Umbilical cord (tissue), 2 donors: ENCODE results near the gene SCAMP2. TPM values are rescaled to one million over a fixed set of nuclear protein-coding genes. Genes with fewer than 3 reads are reported as not detected.

ENCODE experiments used
- DNase-seq: peaks from one replicate; pipeline ENCODE4 v3.0.0-alpha.2; 2015; ENCODE audit warnings: low spot score
- total RNA-seq: library from RNA; depleted of rRNA; stranded (reverse); fragments of >200 nt; gene quantifications from one replicate; pipeline ENCODE4 v1.2.3, GENCODE V29; 2014; ENCODE audit warnings: low replicate concordance; ENCODE audit not compliant: insufficient read depth

The SCAMP2 gene
- total RNA-seq, 1 donor from 2014 or later: 19.0 TPM

DNA sequence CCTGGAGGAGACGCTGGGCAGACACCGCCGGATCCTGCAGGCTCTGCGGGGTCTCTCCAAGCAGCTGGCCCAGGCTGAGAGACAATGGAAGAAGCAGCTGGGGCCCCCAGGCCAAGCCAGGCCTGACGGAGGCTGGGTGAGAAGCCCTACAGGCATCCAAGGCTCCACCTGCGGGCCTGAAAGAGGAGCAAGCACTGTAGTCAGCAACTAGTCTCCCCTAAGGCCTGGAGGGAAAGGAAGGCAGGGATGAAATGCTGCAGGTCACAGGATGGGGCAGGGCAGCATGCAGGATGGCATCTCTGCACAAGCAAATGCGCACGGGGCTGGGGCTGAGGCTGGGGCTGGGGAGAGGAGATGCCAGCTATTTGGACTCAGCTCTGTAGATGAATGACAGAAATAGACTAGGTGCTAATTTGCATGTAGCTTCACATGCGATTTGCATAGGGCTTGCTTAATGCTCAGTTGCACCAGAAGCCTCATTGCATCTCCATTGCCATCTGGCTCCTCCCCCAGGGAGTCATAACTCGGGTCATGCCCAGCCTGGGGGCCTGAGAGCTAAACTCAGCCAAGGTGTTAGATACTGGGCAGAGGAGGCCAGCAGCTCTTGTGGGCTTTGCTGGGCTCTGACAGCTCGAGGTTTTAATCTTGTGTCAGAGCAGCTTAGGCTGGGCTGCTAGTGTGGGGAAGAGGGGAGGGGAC is 51.9 kb downstream of the SCAMP2 start:
- DNase-seq: no peak

DNA sequence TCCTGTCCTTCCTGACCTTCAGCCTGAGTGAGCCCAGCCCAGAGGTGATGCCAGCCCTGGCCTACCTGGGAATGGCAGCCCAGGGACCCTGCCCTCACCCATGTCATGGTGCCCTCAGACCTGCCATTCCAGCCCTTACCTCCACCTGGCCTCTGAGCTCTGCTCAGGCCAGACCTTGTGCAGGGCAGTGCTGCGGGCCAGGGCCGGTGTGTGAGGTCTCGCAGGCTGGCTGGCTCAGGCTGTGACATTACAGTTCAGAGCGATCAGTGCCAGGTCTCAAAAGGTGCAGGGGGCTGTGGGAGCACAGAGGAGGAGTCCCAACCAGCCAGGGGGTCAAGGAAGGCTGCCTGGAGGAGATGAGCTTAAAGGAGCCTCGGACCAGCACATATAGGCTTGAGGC is 53.1 kb downstream of the SCAMP2 start:
- DNase-seq: no peak

- no peak for DNase-seq
Observed at GRCh38 chr15:74817370-74817737, 55.8 kb downstream of the SCAMP2 start.

- no peak for DNase-seq
Observed at GRCh38 chr15:74816624-74817369, 56.4 kb downstream of the SCAMP2 start.

DNA sequence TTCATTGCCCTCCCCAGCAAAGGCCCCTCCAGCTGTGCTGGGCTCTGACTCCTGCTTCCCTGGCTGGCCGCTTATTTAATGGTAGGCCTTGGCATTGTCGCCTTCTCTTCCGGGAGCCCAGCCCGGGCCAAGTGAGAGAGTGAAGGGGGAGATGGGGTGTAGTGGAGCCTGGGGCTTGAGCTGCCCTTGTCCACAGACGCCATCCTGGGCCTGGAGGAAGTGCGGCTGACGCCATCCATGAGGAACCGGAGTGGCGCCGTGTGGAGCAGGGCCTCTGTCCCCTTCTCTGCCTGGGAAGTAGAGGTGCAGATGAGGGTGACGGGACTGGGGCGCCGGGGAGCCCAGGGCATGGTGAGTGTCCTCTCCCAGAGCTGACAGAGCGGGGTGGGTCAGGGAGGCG is 57.2 kb downstream of the SCAMP2 start:
- DNase-seq: no peak

DNA sequence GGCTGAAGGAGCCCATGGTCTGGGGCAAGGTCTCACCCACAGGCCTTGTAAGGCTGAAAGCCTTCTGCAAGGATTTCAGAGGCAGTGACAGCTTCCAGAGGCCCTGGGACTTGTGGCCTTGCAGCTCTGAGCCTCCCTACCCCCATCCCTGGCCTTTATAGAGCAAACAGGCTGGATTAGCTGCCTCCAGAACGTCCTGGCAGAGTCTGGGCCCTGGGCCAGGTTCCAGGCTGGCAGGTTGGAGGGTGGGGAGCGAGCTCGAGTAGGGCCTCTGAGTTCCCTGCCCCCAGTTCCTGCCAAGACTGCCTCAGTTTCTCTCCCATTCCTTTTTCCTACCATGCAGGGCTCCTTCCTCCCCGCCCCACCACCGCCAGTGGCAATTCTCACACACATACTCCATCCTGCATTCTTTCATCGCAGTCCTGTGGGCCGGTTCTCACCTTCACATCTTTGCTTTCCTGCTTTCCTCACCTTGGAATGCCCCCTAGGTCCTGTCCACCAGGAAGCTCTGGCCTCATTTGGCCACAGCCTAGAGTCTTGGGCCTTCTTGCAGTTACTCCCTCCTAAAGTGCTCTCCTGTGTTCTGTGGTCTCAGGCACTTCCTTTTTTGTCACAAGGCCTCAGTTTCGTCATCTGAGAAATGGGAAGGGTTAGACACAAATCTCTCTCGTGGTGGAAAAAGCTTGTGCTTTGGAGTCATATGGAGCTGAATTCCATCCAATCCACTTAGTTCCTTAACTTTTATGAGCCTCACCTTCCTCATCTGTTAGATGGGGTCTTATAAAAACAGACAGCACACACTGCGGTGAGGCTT is 57.8 kb downstream of the SCAMP2 start:
- DNase-seq: peak; percentile 55

- no peak for DNase-seq
Observed at GRCh38 chr15:74812533-74812932, 60.6 kb downstream of the SCAMP2 start, which contains the start of gene LMAN1L. Gene LMAN1L (plus strand): TSS chr15:74812835. CDS start chr15:74812855, 20 bp downstream.

DNA sequence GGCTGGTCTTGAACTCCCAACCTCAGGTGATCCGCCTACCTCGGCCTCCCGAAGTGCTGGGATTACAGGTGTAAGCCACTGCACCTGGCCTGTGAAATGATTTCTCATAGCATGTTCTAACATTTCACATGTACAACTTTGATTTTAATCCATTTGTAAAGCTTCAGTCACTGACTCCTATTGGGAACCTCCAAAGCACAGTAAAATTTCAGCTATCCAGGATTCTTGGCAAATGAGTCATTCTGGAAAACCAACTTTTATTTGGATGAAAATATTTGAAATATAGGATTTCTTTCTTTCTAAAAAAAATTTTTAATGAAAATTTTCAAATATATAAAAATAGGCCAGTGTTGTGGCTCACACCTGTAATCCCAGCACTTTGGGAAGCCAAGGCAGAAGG is 63.2 kb downstream of the SCAMP2 start:
- no peak for DNase-seq

- DNase-seq: no peak
Observed at GRCh38 chr15:74809242-74809641, 63.9 kb downstream of the SCAMP2 start.

DNA sequence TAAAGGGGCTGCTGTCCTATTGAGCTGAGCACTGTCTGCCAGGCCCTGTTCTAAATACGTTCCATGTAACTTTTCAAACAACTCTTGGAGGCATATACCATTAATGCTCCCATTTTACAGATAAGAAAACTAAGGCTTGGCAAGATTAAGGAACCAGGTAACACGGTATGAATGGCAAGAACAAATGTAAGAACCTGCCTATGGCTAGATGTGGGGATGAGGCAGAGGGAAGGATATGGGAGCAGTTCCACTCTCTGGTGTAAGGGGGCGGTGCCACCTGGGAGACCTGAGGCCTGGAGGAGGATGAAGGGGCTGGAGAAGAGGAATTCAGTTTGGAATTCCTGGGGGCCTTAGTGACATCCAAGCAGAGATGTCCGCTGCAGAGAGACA is 64.3 kb downstream of the SCAMP2 start:
- DNase-seq: no peak

GRCh38 chr15:74808078-74808839 is 64.9 kb downstream of the SCAMP2 start:
- DNase-seq: no peak

- peak; percentile 71 for DNase-seq
Observed at GRCh38 chr15:74807282-74807681, 65.9 kb downstream of the SCAMP2 start.

DNA sequence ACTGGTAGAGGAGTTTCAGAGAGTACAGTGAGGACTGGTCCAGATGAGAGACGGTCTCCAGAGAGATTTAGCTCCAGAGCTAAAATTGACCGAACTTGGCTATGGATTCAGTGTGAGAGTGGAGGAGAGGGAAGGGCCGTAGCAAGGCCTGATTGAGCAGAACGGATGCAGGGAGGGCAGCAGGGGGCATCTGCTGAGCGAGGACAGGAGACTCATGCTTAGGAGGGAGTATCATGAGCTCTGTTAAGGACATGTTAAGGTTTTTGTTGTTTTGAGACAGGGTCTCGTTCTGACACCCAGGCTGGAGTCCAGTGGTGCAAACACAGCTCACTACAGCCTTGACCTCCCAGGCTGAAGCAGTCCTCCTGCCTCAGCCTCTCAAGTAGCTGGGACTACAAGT is 68.2 kb downstream of the SCAMP2 start:
- no peak for DNase-seq

DNA sequence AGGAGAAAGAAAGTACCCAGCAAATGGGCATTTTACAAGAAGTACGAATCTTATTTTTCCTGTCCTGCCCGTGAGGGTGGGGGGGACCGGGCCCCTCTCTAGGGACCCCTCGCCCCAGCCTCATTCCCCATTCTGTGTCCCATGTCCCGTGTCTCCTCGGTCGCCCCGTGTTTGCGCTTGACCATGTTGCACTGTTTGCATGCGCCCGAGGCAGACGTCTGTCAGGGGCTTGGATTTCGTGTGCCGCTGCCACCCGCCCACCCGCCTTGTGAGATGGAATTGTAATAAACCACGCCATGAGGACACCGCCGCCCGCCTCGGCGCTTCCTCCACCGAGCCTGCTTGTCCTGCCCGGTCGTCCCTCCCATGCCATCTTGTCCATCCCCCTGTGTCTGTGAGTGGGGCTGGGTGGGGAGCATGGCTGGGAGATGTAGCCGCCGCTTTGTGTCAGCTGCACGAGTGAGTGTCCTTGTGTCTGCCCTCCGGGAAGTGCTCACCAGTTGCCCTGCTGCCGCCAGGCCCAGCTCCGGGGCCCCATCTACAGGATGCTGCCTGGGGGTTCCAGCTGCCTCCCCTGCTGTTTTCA is 70.2 kb downstream of the SCAMP2 start:
- no peak for DNase-seq

- DNase-seq: no peak
Observed at GRCh38 chr15:74802290-74802689, 70.9 kb downstream of the SCAMP2 start.

- DNase-seq: no peak
Observed at GRCh38 chr15:74801311-74801997, 71.7 kb downstream of the SCAMP2 start.

DNA sequence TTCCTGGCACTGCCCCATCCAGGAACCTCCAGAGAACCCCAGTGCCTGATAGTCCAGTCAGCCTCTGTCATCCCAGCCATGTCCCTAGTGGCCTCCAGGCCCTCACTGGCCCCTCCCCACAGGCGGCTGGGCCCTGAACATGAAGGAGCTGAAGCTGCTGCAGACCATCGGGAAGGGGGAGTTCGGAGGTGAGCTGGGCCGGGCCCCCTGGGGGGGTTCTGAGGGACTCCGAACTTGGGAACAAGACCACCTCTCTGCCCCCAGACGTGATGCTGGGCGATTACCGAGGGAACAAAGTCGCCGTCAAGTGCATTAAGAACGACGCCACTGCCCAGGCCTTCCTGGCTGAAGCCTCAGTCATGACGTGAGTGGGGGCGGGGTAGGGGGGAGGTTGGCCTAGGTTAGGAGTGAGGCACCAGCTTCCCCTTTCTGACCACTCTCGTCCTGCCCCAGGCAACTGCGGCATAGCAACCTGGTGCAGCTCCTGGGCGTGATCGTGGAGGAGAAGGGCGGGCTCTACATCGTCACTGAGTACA is 72.5 kb downstream of the SCAMP2 start:
- DNase-seq: no peak

GRCh38 chr15:74799856-74800558 is 73.2 kb downstream of the SCAMP2 start:
- peak; percentile 50 for DNase-seq

DNA sequence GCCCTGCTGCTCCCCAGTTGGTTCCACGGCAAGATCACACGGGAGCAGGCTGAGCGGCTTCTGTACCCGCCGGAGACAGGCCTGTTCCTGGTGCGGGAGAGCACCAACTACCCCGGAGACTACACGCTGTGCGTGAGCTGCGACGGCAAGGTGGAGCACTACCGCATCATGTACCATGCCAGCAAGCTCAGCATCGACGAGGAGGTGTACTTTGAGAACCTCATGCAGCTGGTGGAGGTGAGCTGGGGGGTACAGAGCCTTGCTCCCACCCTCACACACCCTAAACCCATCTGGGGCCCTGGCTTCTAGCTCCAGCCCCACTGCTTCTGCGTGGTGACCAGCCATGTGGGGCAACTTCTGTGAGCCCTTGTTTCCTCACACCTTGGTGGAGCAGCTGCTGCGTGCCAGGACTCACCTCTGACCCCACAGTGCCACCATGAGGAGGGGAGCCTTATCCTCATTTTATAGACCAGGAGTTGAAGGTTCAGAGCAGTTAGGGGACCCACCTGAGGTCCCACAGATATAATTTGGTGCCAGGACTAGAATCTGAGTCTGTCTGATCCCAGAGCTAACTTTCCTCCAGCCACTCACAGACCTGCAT is 73.8 kb downstream of the SCAMP2 start:
- no peak for DNase-seq
